22Rv1 (cell line): ENCODE data around the gene PRR33.

ENCODE experiments used
- H3K27ac ChIP-seq: fragments of 450-650 bp; 2 replicates; pipeline ENCODE4 v1.5.1; 2017
- ZFX ChIP-seq: fragments of 450-650 bp; IDR thresholded peaks from 2 replicates; pipeline ENCODE4 v1.6.1; 2017; ENCODE audit warnings: antibody characterized with exemption, borderline replicate concordance
- TF ChIP-seq, protein P1 (sequence below): fragments of 450-650 bp; IDR thresholded peaks from 2 replicates; pipeline ENCODE4 v1.5.1; 2017; ENCODE audit warnings: mild to moderate bottlenecking

The PRR33 gene

GRCh38 chr11:1916986-1917522 is 25.4 kb upstream of the PRR33 start:
- TF ChIP-seq ZFX = no peak
- TF ChIP-seq, protein P1, sequence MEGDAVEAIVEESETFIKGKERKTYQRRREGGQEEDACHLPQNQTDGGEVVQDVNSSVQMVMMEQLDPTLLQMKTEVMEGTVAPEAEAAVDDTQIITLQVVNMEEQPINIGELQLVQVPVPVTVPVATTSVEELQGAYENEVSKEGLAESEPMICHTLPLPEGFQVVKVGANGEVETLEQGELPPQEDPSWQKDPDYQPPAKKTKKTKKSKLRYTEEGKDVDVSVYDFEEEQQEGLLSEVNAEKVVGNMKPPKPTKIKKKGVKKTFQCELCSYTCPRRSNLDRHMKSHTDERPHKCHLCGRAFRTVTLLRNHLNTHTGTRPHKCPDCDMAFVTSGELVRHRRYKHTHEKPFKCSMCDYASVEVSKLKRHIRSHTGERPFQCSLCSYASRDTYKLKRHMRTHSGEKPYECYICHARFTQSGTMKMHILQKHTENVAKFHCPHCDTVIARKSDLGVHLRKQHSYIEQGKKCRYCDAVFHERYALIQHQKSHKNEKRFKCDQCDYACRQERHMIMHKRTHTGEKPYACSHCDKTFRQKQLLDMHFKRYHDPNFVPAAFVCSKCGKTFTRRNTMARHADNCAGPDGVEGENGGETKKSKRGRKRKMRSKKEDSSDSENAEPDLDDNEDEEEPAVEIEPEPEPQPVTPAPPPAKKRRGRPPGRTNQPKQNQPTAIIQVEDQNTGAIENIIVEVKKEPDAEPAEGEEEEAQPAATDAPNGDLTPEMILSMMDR = no peak
- H3K27ac ChIP-seq = no peak overlapping the region

DNA sequence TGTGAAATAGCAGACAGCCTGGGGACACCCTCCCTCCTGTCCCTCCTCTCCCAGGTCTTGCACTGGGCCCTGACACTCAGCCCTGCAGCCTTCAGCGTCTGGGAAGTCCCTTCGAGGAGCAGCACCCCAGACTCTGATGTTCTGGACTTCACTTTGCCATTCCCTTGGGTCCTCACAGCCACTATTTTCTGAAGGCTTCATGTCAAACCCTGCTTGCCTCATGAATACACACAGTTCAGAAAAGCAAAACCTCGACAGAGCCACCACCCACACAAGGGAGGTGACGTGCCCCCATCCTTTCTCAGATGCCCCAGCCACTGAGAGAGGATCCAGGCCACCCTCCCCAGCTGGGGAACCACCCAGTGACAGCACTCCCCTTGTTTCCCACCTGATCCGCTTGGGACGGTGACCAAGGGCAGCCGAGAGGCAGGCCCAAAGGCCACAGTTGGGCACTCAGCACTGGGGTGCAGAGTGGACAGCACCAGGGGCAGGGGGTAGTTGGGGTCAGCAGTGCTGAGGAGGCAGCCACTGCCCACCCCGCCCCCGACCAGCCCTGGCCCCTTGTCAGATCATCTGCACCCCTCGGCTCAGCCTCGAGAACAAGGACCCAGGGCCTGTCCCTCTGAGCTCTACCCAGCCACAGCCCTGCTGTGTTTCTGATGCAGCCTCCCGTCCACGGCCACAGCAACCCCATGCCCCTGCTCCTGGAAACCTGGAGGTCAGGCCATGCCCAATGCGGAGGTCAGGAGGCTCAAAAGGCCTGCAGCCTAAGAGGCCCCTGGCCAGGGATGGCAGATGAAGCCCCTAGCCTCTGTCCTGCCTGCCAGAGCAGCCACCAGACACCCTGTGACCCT is 24.7 kb upstream of the PRR33 start:
- TF ChIP-seq, protein P1 = no peak
- TF ChIP-seq ZFX = no peak
- H3K27ac ChIP-seq = no peak overlapping the region

DNA sequence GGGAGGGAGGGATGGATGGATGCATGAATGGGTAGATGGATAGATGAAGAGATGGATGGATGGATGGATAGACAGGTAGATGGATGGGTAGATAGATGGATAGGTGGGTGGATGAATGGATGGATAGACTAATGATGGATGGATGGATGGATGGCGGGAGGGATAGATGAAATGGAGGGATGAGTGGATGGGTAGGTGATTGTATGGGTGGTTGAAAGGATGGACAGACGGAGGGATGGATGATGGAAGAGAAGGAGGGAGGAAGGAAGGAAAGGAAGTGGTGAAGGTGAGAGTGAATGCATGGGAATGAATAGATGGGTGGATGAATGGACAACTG is 24.1 kb upstream of the PRR33 start:
- TF ChIP-seq ZFX = no peak
- TF ChIP-seq, protein P1 = no peak
- H3K27ac ChIP-seq = no peak overlapping the region

- H3K27ac ChIP-seq = no peak overlapping the region
- no peak for TF ChIP-seq ZFX
- TF ChIP-seq, protein P1 = no peak
These were observed 21.8 kb upstream of the PRR33 start for GRCh38 chr11:1913271-1914060.

DNA sequence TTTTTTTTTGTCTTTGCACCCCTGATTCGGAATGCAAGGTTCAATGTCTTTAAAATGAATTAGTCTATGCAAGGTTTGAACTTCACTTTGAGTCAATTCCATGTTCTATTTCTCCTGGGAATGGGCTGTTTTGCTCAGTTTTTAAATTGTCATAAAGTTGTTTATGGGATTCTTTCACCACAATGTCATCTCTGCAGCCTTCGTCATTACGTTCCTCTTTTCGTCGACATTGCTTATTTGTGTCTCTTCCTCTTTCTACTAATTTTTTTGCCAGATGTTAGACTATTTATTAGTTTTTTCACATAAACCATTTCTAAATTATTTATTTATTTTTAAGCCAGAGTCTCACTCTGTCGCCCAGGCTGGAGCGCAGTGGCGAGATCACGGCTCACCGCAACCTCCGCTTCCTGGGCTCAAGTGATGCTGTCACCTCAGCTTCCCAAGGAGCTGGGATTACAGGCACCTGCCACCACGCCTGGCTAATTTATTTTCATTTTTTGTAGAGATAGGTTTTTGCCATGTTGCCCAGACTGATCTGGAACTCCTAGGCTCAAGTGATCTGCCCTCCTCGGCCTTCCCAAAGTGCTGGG is 20.7 kb upstream of the PRR33 start:
- no peak overlapping the region for H3K27ac ChIP-seq
- TF ChIP-seq, protein P1 = no peak
- TF ChIP-seq ZFX = no peak

DNA sequence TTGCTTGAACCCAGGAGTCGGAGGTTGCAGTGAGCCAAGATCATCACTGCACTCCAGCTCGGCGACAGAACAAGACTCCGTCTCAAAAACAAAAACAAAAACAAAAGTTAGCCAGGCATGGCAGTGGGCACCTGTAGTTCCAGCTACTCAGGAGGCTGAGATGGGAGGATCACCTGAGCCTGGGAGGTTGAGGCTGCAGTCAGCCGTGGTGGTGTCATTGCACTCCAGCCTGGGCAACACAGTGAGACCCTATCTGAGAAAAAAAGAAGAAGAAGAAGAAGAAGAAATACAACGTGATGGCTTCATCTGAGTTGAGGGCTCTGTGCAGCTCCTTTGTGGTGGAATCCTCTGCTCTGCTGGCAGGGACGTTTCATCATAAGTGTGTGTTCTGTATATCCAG is 17.8 kb upstream of the PRR33 start:
- H3K27ac ChIP-seq = no peak overlapping the region

More for the DNA sequence above, 17.8 kb upstream of the PRR33 start:
- TF ChIP-seq ZFX = no peak
- TF ChIP-seq, protein P1 = no peak
